GM18873 (cell line): Measurements from ENCODE around the gene ADAMTS1.
"Not testable (repeated sequence)": the region's sequence is repeated elsewhere in the genome, so short reads cannot be mapped to it uniquely, and the experiment has no call there.

Experiments
- ATAC-seq: cut with Tn5 transposase; IDR thresholded peaks from one replicate; pipeline ENCODE4 v1.9.1; 2021; ENCODE audit warnings: mild to moderate bottlenecking, moderate library complexity, moderate number of reproducible peaks; ENCODE audit not compliant: unreplicated experiment, low FRiP score

Gene ADAMTS1

GRCh38 chr21:26845066-26845758 lies at the start of gene ADAMTS1:
Gene ADAMTS1, minus strand, starts transcription at chr21:26845409. Its CDS starts 455 bp downstream, at chr21:26844954.
- no peak for ATAC-seq

- no peak for ATAC-seq
Measured at GRCh38 chr21:26892151-26892550, 46.9 kb upstream of the ADAMTS1 start.

GRCh38 chr21:26888931-26889330 lies 43.7 kb upstream of the ADAMTS1 start:
- no peak for ATAC-seq

GRCh38 chr21:26888256-26888655 lies 43.0 kb upstream of the ADAMTS1 start:
- no peak for ATAC-seq

GRCh38 chr21:26887251-26887650 lies 42.0 kb upstream of the ADAMTS1 start:
- ATAC-seq = no peak

- no peak for ATAC-seq
Measured at GRCh38 chr21:26884436-26884835, 39.2 kb upstream of the ADAMTS1 start.

GRCh38 chr21:26883768-26884167 lies 38.6 kb upstream of the ADAMTS1 start:
- no peak for ATAC-seq

GRCh38 chr21:26881504-26882228 lies 36.5 kb upstream of the ADAMTS1 start:
- ATAC-seq = no peak

GRCh38 chr21:26877018-26877417 lies 31.8 kb upstream of the ADAMTS1 start:
- ATAC-seq = no peak

- ATAC-seq = no peak
Measured at GRCh38 chr21:26874347-26874746, 29.1 kb upstream of the ADAMTS1 start.

GRCh38 chr21:26865857-26866256 lies 20.6 kb upstream of the ADAMTS1 start:
- no peak for ATAC-seq

GRCh38 chr21:26856871-26857350 lies 11.7 kb upstream of the ADAMTS1 start:
- not testable (repeated sequence) for ATAC-seq

GRCh38 chr21:26854695-26855094 lies 9.5 kb upstream of the ADAMTS1 start:
- ATAC-seq = not testable (repeated sequence)

GRCh38 chr21:26852423-26852822 lies 7.2 kb upstream of the ADAMTS1 start:
- ATAC-seq = no peak

GRCh38 chr21:26851109-26851944 lies 6.1 kb upstream of the ADAMTS1 start:
- ATAC-seq = no peak

GRCh38 chr21:26850116-26850643 lies 5.0 kb upstream of the ADAMTS1 start:
- no peak for ATAC-seq

GRCh38 chr21:26849428-26850115 lies 4.4 kb upstream of the ADAMTS1 start:
- no peak for ATAC-seq

GRCh38 chr21:26847921-26848320 lies 2.7 kb upstream of the ADAMTS1 start:
- ATAC-seq = no peak

GRCh38 chr21:26847002-26847401 lies 1.8 kb upstream of the ADAMTS1 start:
- ATAC-seq = no peak
